ENCODE results near the gene AGTPBP1. TPM values are rescaled to one million over a fixed set of nuclear protein-coding genes. Genes with fewer than 3 reads are reported as not detected.

Gene AGTPBP1
- total and polyA plus RNA-seq, 2 of the 8 experiments (the other 6 are each of a cell fraction or from before 2014, with no cell fraction given) = 13.4 to 65.2 TPM

GRCh38 chr9:85586684-85587083 lies 155.1 kb downstream of the AGTPBP1 start (continued):
- TF ChIP-seq SUZ12 (IDR thresholded peaks at IDR 0.05; ENCODE audit: low read length) (no peak), USF2 (IDR thresholded peaks at IDR 0.05; ENCODE audit: low read length) (no peak), ATF3 (IDR thresholded peaks at IDR 0.05; ENCODE audit: insufficient read depth, low read depth, low read length) (no peak), TEAD4 (IDR thresholded peaks at IDR 0.05; ENCODE audit: low read depth, low read length) (no peak), SP4 (IDR thresholded peaks at IDR 0.05; ENCODE audit: low read length) (no peak), JUND (IDR thresholded peaks at IDR 0.05; ENCODE audit: low read length) (no peak), ASH2L (IDR thresholded peaks at IDR 0.05; ENCODE audit: low read length) (no peak)

All from H1 (cell line).